ENCODE measurements around the gene MAPK12. TPM values are rescaled to one million over a fixed set of nuclear protein-coding genes. Genes with fewer than 3 reads are reported as not detected.

MAPK12 gene
- total RNA-seq, 4 donors from 2014 or later = 3.6 to 17.7 (median 5.4) TPM

DNA sequence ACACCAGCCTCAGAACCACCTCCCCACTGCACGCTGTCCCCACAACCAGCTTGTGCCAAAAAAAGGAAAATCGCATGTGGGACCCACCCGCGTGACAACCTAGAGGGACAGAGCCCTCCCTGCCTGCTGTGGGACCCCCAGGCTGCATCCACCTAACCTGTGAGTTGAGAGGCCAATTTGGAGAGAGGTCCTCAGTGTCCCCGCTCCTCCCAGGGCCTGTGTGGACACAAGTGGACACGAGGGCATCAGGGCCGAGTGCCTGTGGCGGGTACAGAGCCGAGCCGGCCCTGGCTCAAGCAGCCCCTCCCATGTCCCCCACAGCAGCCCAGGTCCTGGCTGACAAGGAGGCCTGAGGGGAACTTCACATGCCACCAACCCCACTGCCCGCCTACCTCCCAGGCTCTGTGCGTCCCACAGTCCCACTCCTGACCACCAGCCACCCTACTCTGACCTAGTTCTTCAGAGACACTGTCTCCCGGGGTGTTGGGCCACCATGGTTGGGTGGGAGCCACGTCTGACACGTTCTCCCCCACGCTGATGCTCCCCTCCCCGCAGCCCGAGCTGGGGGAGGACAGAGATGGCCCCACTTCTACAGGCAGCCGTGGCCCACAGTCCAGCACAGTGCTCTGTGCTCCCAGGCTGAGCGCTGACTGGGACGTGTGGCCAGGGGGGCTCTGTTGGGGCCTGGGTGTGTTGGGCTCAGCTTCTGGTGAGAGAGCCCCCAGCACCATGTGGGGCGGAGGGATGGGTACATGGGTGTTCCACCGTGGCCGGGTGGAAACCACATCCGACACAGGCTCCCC, 41.5 kb downstream of the MAPK12 start:
- no peak for TF ChIP-seq CTCF (IDR thresholded peaks at IDR 0.05; ENCODE audit: low read depth)

- TF ChIP-seq CTCF (IDR thresholded peaks at IDR 0.05; ENCODE audit: low read depth) = no peak
Observed at GRCh38 chr22:50218996-50219727, 42.3 kb downstream of the MAPK12 start.

DNA sequence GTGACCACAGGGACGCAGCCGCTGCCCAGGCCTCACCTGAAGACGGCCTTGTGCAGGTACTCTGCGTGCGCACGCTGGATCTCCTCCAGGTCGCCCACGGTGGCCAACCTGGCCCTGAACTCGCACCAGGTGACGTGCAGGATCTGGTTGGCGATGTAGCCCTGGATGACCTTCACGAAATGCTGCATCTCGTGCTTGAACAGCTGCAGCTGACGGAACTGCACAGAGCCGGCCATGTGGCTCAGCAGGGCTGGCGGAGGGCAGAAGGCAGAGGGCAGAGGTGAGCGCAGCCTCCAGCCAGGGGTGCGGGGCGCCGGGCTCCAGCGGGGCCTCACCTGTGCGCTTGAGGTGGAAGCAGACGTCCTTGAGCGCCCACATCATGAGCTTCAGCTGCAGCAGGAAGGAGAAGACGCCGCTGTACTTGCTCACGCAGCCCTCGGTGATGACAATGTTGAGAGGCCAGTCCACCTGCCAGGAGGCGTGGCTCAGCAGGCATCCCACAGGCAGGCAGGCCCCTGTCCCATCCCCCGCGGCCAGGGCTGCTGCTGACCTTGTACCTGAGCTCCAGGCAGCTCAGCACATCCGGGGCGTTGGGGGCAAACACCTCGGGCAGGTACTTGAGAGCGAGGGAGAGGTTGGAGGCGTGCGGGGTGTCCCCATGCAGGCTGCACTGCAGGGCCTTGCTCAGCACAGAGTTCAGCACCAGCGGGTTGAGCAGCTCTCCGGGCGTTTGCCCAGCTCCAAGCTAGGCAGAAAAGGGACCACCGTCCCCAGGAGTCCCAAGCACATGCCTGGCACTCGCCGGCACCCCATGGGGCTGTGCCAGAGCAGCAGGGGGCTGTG, 43.1 kb downstream of the MAPK12 start:
- no peak for TF ChIP-seq CTCF (IDR thresholded peaks at IDR 0.05; ENCODE audit: low read depth)

GRCh38 chr22:50217543-50218152, 43.8 kb downstream of the MAPK12 start:
- TF ChIP-seq CTCF (IDR thresholded peaks at IDR 0.05; ENCODE audit: low read depth) = no peak

- no peak for TF ChIP-seq CTCF (IDR thresholded peaks at IDR 0.05; ENCODE audit: low read depth)
Observed at GRCh38 chr22:50216684-50217520, 44.6 kb downstream of the MAPK12 start.

DNA sequence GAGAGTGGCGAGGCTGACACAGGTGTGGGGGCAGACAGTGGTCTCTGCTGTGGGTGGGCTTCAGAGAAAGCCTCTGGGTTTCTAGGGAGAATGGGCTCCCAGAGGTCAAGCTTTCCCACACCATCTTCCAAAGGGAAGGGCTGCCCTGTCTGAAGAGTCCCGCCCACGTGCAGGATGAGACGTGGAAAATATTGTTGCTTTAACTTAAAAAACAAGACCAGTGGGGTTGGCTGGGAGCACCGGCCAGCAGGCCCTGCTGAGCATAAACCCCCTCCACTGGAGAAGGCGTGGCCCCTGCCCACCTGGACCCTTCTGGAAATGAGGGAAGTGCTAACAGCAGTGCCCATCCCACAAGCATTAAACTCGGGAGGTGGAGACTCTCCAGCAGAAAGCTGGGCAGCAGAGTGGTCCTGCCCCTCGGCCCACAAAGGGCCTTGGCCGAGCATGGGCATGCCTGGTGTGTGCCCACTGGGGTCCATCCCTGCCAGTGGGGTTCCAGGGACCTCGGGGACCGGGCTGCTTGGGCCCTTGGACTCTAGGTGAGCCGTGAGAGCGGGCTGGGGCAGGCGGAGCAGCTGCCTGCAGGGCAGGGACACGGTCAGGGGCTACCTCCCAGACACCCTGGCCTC, 45.3 kb downstream of the MAPK12 start:
- TF ChIP-seq CTCF (IDR thresholded peaks at IDR 0.05; ENCODE audit: low read depth) = no peak
